ENCODE data around the gene LRP1.

Gene LRP1

GRCh38 chr12:57254506-57255280, 126.4 kb downstream of the LRP1 start:
- Histone ChIP-seq H3K9me3 (no peaks in the 10 kb centered on the region), H3K4me1 (ENCODE audit: control insufficient read depth in 1 of 2, insufficient read depth in 1 of 2, low read depth in 1 of 2, low read length in 1 of 2) (no peaks in the 10 kb centered on the region), H3K36me3 (peaks cover 60% of the 10 kb centered on the region), H3K4me3 (ENCODE audit: low read depth in 1 of 2, low read length in 1 of 2) (no peak overlapping the region), H3K27me3 (no peaks in the 10 kb centered on the region), H3K27ac (no peak overlapping the region)
- no peak for TF ChIP-seq CTCF (IDR thresholded peaks at IDR 0.05)

GRCh38 chr12:57255916-57256315, 127.6 kb downstream of the LRP1 start:
- no peaks in the 10 kb centered on the region for H3K9me3 ChIP-seq
- no peak overlapping the region for H3K4me3 ChIP-seq (ENCODE audit: low read depth in 1 of 2, low read length in 1 of 2)
- peaks cover 71% of the 10 kb centered on the region for H3K36me3 ChIP-seq
- H3K27me3 ChIP-seq, result no peaks in the 10 kb centered on the region
- H3K27ac ChIP-seq, result no peak overlapping the region
- no peak for TF ChIP-seq CTCF (IDR thresholded peaks at IDR 0.05)
- H3K4me1 ChIP-seq (ENCODE audit: control insufficient read depth in 1 of 2, insufficient read depth in 1 of 2, low read depth in 1 of 2, low read length in 1 of 2), result no peaks in the 10 kb centered on the region

GRCh38 chr12:57258977-57259970, 131.0 kb downstream of the LRP1 start:
- Histone ChIP-seq H3K27ac (no peak overlapping the region), H3K9me3 (no peaks in the 10 kb centered on the region), H3K27me3 (no peaks in the 10 kb centered on the region), H3K36me3 (peaks cover 91% of the 10 kb centered on the region), H3K4me3 (ENCODE audit: low read depth in 1 of 2, low read length in 1 of 2) (no peak overlapping the region), H3K4me1 (ENCODE audit: control insufficient read depth in 1 of 2, insufficient read depth in 1 of 2, low read depth in 1 of 2, low read length in 1 of 2) (no peaks in the 10 kb centered on the region)
- TF ChIP-seq CTCF (IDR thresholded peaks at IDR 0.05), result no peak

DNA sequence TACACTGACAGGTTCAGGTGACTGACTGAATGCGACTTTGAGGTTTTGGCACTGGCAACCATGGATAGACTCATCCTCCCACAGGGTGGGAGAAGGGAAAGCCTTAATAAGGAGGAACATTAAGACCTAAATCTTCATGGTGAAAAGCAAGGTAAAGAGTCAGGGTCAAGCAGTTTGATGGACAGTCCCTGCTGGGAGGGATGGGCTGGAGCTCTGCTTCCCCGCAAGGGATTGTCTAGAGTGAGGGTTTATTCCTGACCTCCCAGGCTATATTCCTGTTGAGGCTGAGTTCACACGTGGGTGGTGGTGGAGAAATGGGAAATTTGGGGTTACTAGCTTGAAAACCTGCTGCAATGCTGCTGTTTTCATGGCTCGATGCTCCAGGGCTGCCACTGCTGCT, 132.1 kb downstream of the LRP1 start:
- no peaks in the 10 kb centered on the region for H3K4me1 ChIP-seq (ENCODE audit: control insufficient read depth in 1 of 2, insufficient read depth in 1 of 2, low read depth in 1 of 2, low read length in 1 of 2)
- H3K9me3 ChIP-seq, result no peaks in the 10 kb centered on the region
- no peak overlapping the region for H3K4me3 ChIP-seq (ENCODE audit: low read depth in 1 of 2, low read length in 1 of 2)
- TF ChIP-seq CTCF (IDR thresholded peaks at IDR 0.05), result no peak
- H3K27ac ChIP-seq, result no peak overlapping the region
- H3K27me3 ChIP-seq, result no peaks in the 10 kb centered on the region
- peaks cover 90% of the 10 kb centered on the region for H3K36me3 ChIP-seq

DNA sequence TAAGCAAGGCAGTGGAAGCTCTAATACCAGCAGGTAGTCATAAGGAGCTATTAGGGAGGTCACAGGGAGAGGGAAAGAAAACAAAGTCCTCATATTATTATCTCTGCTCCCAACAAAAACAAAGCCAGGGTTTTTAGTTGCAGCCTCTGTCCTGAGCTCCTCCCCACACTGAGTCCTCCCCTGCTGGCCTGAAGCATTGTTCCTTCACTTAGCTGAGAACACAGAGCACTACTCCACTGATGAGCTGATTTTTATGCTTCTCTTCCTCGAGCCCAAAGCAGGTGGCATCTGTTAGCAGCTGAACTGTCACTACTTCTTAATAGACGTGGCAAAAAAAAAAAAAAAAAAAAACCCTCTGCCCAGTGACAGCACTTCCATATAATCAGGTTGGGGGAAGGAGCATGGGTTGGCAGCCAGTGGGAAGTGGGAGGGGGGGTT, 133.2 kb downstream of the LRP1 start:
- TF ChIP-seq CTCF (IDR thresholded peaks at IDR 0.05), result no peak
- no peaks in the 10 kb centered on the region for H3K27me3 ChIP-seq
- no peaks in the 10 kb centered on the region for H3K9me3 ChIP-seq
- H3K27ac ChIP-seq, result no peak overlapping the region
- H3K4me1 ChIP-seq (ENCODE audit: control insufficient read depth in 1 of 2, insufficient read depth in 1 of 2, low read depth in 1 of 2, low read length in 1 of 2), result no peaks in the 10 kb centered on the region
- H3K4me3 ChIP-seq (ENCODE audit: low read depth in 1 of 2, low read length in 1 of 2), result no peak overlapping the region
- H3K36me3 ChIP-seq, result peaks cover 90% of the 10 kb centered on the region
